HL-60 (cell line): ENCODE data around the gene NR1I3.

Source experiments
- CTCF ChIP-seq: IDR thresholded peaks from one replicate; pipeline ENCODE4 v1.5.1; 2011; ENCODE audit warnings: low read length, control low read depth, inconsistent platforms; ENCODE audit not compliant: insufficient read depth
- GABPA ChIP-seq: IDR thresholded peaks from 2 replicates; pipeline ENCODE4 v1.6.1; 2012; ENCODE audit warnings: low read depth
- POLR2AphosphoS5 ChIP-seq: IDR thresholded peaks from 2 replicates; pipeline ENCODE4 v1.6.1; 2012; ENCODE audit warnings: low read depth
- REST ChIP-seq: IDR thresholded peaks from 2 replicates; pipeline ENCODE4 v1.6.1; 2012; ENCODE audit warnings: low read depth; ENCODE audit not compliant: insufficient replicate concordance
- SPI1 ChIP-seq: IDR thresholded peaks from 2 replicates; pipeline ENCODE4 v1.6.1; 2012; ENCODE audit warnings: low read depth, mild to moderate bottlenecking, borderline replicate concordance

GRCh38 chr1:161193561-161194235, 44.3 kb downstream of the NR1I3 start:
- no peak for TF ChIP-seq CTCF
- no peak for TF ChIP-seq POLR2AphosphoS5
- no peak for TF ChIP-seq GABPA
- TF ChIP-seq REST, result no peak
- TF ChIP-seq SPI1, result no peak
